NB4 (cell line): ENCODE data around the gene TTL.
"Not testable (repeated sequence)": the region's sequence is repeated elsewhere in the genome, so short reads cannot be mapped to it uniquely, and the experiment has no call there.

Source experiments
- CTCF ChIP-seq: IDR thresholded peaks from one replicate; pipeline ENCODE4 v1.5.1; 2012; ENCODE audit warnings: low read depth, low read length
- MAX ChIP-seq: IDR thresholded peaks from 2 replicates; pipeline ENCODE4 v1.6.1; 2011; ENCODE audit warnings: low read depth, low read length
- POLR2A ChIP-seq: IDR thresholded peaks from 2 replicates; pipeline ENCODE4 v1.6.1; 2011; ENCODE audit warnings: mild to moderate bottlenecking; ENCODE audit not compliant: insufficient read length; ENCODE audit errors: extremely low read depth

- TF ChIP-seq POLR2A, CTCF, MAX: not testable (repeated sequence)
Observed at GRCh38 chr2:112435716-112436431, 46.1 kb upstream of the TTL start.
